ENCODE data around the gene JAZF1. TPM values are rescaled to one million over a fixed set of nuclear protein-coding genes. Genes with fewer than 3 reads are reported as not detected.

JAZF1 gene
- polyA plus RNA-seq, 1 experiment = 18.0 TPM

DNA sequence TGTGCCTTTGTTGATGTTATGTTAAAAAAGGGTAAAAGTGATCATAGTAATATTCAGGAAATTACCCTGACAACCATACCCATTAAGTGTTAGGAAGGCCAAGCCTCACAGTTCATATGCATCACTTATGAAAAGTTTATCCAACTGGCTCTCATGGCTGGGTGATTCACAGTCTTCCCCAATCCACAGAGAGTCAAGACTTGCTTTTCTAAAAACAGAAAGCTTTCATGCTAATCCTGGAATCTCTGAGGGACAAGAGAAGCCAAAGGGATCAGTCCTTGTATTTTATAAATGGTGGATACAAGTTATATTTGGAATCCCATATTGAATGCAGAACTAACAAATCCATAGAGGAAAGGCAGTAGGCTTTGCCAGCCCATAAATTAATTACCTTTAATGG is 218.3 kb downstream of the JAZF1 start:
- CTCF ChIA-PET = interaction anchor here (1.0 to 1.5 kb wide), 3 partner anchors 58 to 117 kb away, joined by 3 to 4 read pairs (median 3); no protein-coding TSS in a partner anchor
- Histone ChIP-seq H3K27me3 (ENCODE audit: control insufficient read depth, insufficient read depth, low read length) (no peaks in the 10 kb centered on the region), H3K27ac (ENCODE audit: low read depth, low read length) (no peak overlapping the region), H3K9me3 (ENCODE audit: control insufficient read depth, insufficient read depth, low read length) (no peaks in the 10 kb centered on the region), H3K4me3 (ENCODE audit: low read depth, low read length) (no peak overlapping the region)
- TF ChIP-seq, protein P1, sequence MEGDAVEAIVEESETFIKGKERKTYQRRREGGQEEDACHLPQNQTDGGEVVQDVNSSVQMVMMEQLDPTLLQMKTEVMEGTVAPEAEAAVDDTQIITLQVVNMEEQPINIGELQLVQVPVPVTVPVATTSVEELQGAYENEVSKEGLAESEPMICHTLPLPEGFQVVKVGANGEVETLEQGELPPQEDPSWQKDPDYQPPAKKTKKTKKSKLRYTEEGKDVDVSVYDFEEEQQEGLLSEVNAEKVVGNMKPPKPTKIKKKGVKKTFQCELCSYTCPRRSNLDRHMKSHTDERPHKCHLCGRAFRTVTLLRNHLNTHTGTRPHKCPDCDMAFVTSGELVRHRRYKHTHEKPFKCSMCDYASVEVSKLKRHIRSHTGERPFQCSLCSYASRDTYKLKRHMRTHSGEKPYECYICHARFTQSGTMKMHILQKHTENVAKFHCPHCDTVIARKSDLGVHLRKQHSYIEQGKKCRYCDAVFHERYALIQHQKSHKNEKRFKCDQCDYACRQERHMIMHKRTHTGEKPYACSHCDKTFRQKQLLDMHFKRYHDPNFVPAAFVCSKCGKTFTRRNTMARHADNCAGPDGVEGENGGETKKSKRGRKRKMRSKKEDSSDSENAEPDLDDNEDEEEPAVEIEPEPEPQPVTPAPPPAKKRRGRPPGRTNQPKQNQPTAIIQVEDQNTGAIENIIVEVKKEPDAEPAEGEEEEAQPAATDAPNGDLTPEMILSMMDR (IDR thresholded peaks at IDR 0.05; ENCODE audit: low read depth, low read length) = no peak
- no peak for DNase-seq (ENCODE audit: low read depth, low spot score)
- POLR2A ChIA-PET = no interaction called here

DNA sequence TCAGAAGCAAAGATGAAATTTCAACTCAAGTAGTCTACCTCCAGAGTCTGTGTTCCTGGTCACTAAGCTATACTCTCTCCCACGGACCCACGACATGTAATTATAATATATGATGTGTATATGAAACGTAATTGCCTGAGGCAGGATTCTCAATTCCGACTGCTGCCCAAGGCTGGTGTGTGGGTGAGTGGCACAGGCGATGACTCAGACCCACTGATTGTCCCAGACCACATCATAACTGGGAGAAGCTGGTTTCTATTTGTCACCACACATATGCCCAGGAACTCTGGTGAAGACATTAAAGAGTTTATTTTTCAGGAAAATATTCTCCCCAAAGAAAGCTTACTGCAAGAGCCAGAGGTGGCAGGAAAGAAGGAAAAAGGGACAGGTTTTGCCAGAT is 219.3 kb downstream of the JAZF1 start:
- CTCF ChIA-PET = interaction anchor here (1.0 to 1.5 kb wide), 2 partner anchors 59 to 117 kb away, joined by 3 read pairs; no protein-coding TSS in a partner anchor
- no peaks in the 10 kb centered on the region for H3K27me3 ChIP-seq (ENCODE audit: control insufficient read depth, insufficient read depth, low read length)
- POLR2A ChIA-PET = no interaction called here
- no peak overlapping the region for H3K27ac ChIP-seq (ENCODE audit: low read depth, low read length)
- TF ChIP-seq, protein P1 (IDR thresholded peaks at IDR 0.05; ENCODE audit: low read depth, low read length) = no peak
- DNase-seq (ENCODE audit: low read depth, low spot score) = no peak
- no peak overlapping the region for H3K4me3 ChIP-seq (ENCODE audit: low read depth, low read length)
- no peaks in the 10 kb centered on the region for H3K9me3 ChIP-seq (ENCODE audit: control insufficient read depth, insufficient read depth, low read length)

DNA sequence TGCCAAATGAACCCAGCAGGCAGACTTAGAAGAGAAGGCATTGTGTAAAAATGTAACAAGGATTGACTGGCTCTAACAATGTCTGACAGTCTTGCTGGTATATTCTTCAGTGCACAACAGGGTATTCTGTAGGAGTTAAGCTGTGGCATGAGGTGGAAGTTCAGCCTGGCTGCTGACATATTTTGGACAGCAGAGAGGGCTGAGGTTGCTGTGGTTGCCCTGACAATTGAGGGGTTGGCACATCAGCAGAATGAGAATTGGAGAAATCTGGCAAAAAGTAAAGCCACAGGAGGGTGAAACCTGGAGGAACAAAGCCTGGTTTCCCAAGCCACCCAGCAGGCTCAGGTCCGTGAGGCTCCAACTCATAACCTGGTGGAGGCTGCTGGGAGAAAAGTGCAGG is 220.2 kb downstream of the JAZF1 start:
- DNase-seq (ENCODE audit: low read depth, low spot score) = no peak
- H3K27ac ChIP-seq (ENCODE audit: low read depth, low read length) = no peak overlapping the region
- no peak overlapping the region for H3K4me3 ChIP-seq (ENCODE audit: low read depth, low read length)
- TF ChIP-seq, protein P1 (IDR thresholded peaks at IDR 0.05; ENCODE audit: low read depth, low read length) = no peak
- no peaks in the 10 kb centered on the region for H3K9me3 ChIP-seq (ENCODE audit: control insufficient read depth, insufficient read depth, low read length)
- ChIA-PET POLR2A (no interaction called here), CTCF (no interaction called here)
- no peaks in the 10 kb centered on the region for H3K27me3 ChIP-seq (ENCODE audit: control insufficient read depth, insufficient read depth, low read length)

DNA sequence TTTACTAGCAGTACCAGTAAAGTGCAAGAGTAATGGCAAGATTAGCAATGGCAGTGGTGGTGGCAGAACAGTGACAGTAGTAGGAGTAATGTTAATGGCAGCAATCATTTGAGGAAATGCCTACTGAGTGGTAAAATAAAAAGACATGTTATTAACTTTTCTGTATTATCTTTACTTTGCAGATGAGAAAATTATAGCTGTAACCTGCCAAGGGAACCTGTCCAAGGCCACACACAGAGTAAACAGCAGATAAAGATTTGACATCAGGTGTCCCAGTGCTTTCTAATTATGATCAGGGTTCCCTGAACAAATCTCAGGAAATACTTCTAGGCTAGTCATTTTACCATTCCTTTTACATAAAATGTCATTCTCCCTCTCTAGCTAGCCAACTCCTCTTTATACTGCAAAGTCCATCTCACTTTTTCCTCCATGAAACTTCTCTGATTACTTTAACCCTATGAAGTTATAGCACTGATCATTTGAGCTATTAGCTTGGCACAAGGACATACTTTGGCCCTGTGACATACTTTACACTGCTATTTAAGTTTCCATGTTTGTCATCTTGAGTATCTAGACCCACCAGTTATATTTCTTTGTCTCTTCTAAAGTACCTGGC is 221.6 kb downstream of the JAZF1 start:
- H3K27ac ChIP-seq (ENCODE audit: low read depth, low read length) = no peak overlapping the region
- no peaks in the 10 kb centered on the region for H3K9me3 ChIP-seq (ENCODE audit: control insufficient read depth, insufficient read depth, low read length)
- ChIA-PET CTCF (no interaction called here), POLR2A (no interaction called here)
- TF ChIP-seq, protein P1 (IDR thresholded peaks at IDR 0.05; ENCODE audit: low read depth, low read length) = no peak
- H3K4me3 ChIP-seq (ENCODE audit: low read depth, low read length) = no peak overlapping the region
- no peak for DNase-seq (ENCODE audit: low read depth, low spot score)
- H3K27me3 ChIP-seq (ENCODE audit: control insufficient read depth, insufficient read depth, low read length) = no peaks in the 10 kb centered on the region

DNA sequence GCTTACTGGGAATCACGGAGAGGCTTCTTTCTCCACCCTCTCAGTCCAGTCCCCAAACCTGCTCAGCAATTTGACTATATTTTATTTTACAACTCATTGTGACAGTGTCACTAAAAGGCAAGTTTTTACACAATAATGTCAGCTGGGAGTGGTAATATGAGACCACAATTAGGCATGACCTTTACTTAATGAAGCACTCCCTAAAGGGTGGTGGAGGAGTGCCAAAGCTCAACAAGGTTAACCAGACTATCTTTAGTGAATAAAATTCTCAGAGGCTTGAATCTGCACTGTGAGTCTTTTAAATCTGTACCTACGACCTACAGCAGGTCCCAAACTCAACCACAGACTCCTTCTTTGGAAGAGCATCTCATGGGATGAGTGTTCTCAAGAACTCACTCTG is 225.0 kb downstream of the JAZF1 start:
- DNase-seq (ENCODE audit: low read depth, low spot score) = no peak
- ChIA-PET POLR2A (no interaction called here), CTCF (interaction anchor here (0.9 kb wide), 1 partner anchor 35 kb away, joined by 3 read pairs; no protein-coding TSS in a partner anchor)

More for the DNA sequence above, 225.0 kb downstream of the JAZF1 start:
- Histone ChIP-seq H3K4me3 (ENCODE audit: low read depth, low read length) (no peak overlapping the region), H3K27ac (ENCODE audit: low read depth, low read length) (no peak overlapping the region), H3K9me3 (ENCODE audit: control insufficient read depth, insufficient read depth, low read length) (no peaks in the 10 kb centered on the region), H3K27me3 (ENCODE audit: control insufficient read depth, insufficient read depth, low read length) (no peaks in the 10 kb centered on the region)
- TF ChIP-seq, protein P1 (IDR thresholded peaks at IDR 0.05; ENCODE audit: low read depth, low read length) = no peak

Measured in AG04450 (cell line).